WTC11 (cell line): ENCODE data around the gene PIGK. TPM values are rescaled to one million over a fixed set of nuclear protein-coding genes. Genes with fewer than 3 reads are reported as not detected.

Source experiments
- ATAC-seq: fragments of 200-7000 bp; cut with Tn5 transposase; 2 replicates; pipeline ENCODE4 v1.10.0; 2021; ENCODE audit warnings: mild to moderate bottlenecking, moderate library complexity
- CTCF ChIA-PET: fragments of 300-600 bp; sonication (Branson Sonifier 250); formaldehyde crosslinking; loops from one replicate; lab custom pipeline; 2021; ENCODE audit warnings: antibody characterized with exemption; lab: Charles Lee
- POLR2A ChIA-PET: fragments of 350-600 bp; sonication (Branson Sonifier 250); formaldehyde crosslinking; loops from one replicate; lab custom pipeline; 2021; ENCODE audit warnings: antibody characterized with exemption; lab: Charles Lee
- DNase-seq: peaks from one replicate; pipeline ENCODE4 v3.0.0; 2021; ENCODE audit warnings: low spot score
- H3K27ac Mint-ChIP-seq: 2 replicates; pipeline ENCODE4 v1.8.0; 2021; ENCODE audit warnings: mixed read lengths
- H3K27me3 Mint-ChIP-seq: 2 replicates; pipeline ENCODE4 v1.8.0; 2021; ENCODE audit warnings: low read depth, mild to moderate bottlenecking, moderate library complexity, mixed read lengths
- H3K36me3 Mint-ChIP-seq: 2 replicates; pipeline ENCODE4 v1.8.0; 2021; ENCODE audit warnings: mixed read lengths
- H3K4me1 Mint-ChIP-seq: 2 replicates; pipeline ENCODE4 v1.8.0; 2022; ENCODE audit warnings: mixed read lengths
- H3K4me3 Mint-ChIP-seq: 2 replicates; pipeline ENCODE4 v1.8.0; 2021; ENCODE audit warnings: mild to moderate bottlenecking, moderate library complexity, mixed read lengths
- H3K9me3 Mint-ChIP-seq: 2 replicates; pipeline ENCODE4 v1.8.0; 2021; ENCODE audit warnings: mixed read lengths
- CBFB ChIP-seq: sonication (generic); formaldehyde crosslinking; IDR thresholded peaks from 2 replicates; pipeline ENCODE4 v1.8.1; 2022; ENCODE audit warnings: mild to moderate bottlenecking, low read depth, missing genetic modification reagents
- CREM ChIP-seq: sonication (generic); formaldehyde crosslinking; IDR thresholded peaks from 2 replicates; pipeline ENCODE4 v1.8.1; 2022; ENCODE audit warnings: mild to moderate bottlenecking, missing genetic modification reagents, moderate library complexity
- GABPB1 ChIP-seq: sonication (generic); formaldehyde crosslinking; IDR thresholded peaks from 2 replicates; pipeline ENCODE4 v1.8.1; 2023; ENCODE audit warnings: mild to moderate bottlenecking, missing genetic modification reagents
- GTF2I ChIP-seq: fragments of 250-450 bp; sonication (Bioruptor Pico); conservative IDR thresholded peaks from 2 replicates; pipeline ENCODE4 v1.4.0; 2021; ENCODE audit warnings: mild to moderate bottlenecking
- HMGA2 ChIP-seq: fragments of 250-450 bp; sonication (Bioruptor Pico); IDR thresholded peaks from 2 replicates; pipeline ENCODE4 v1.4.0; 2021; ENCODE audit warnings: mild to moderate bottlenecking, moderate library complexity
- JAZF1 ChIP-seq: fragments of 250-450 bp; sonication (Bioruptor Pico); IDR thresholded peaks from 2 replicates; pipeline ENCODE4 v1.9.0; 2021; ENCODE audit warnings: moderate library complexity, mild to moderate bottlenecking, inconsistent platforms
- MYBL2 ChIP-seq: sonication (generic); formaldehyde crosslinking; IDR thresholded peaks from 2 replicates; pipeline ENCODE4 v1.8.1; 2023; ENCODE audit warnings: mild to moderate bottlenecking, moderate library complexity, missing genetic modification reagents
- OVOL2 ChIP-seq: fragments of 250-450 bp; sonication (Bioruptor Pico); IDR thresholded peaks from 2 replicates; pipeline ENCODE4 v1.9.0; 2021; ENCODE audit warnings: mild to moderate bottlenecking, borderline replicate concordance
- RELA ChIP-seq: sonication (generic); formaldehyde crosslinking; IDR thresholded peaks from 2 replicates; pipeline ENCODE4 v1.8.1; 2022; ENCODE audit warnings: missing genetic modification reagents, mild to moderate bottlenecking, borderline replicate concordance
- SOX15 ChIP-seq: fragments of 250-450 bp; sonication (Bioruptor Pico); IDR thresholded peaks from 2 replicates; pipeline ENCODE4 v1.9.0; 2021; ENCODE audit warnings: mild to moderate bottlenecking
- TCF7 ChIP-seq: sonication (generic); formaldehyde crosslinking; IDR thresholded peaks from 2 replicates; pipeline ENCODE4 v1.8.0; 2022; ENCODE audit warnings: mild to moderate bottlenecking, low read depth, missing genetic modification reagents, moderate library complexity
- USF1 ChIP-seq: sonication (generic); formaldehyde crosslinking; IDR thresholded peaks from 2 replicates; pipeline ENCODE4 v1.8.0; 2022; ENCODE audit warnings: mild to moderate bottlenecking, missing genetic modification reagents
- ZNF121 ChIP-seq: sonication (generic); formaldehyde crosslinking; IDR thresholded peaks from 2 replicates; pipeline ENCODE4 v1.8.0; 2023; ENCODE audit warnings: missing genetic modification reagents
- ZNF138 ChIP-seq: sonication (generic); formaldehyde crosslinking; conservative IDR thresholded peaks from 2 replicates; pipeline ENCODE4 v1.8.1; 2022; ENCODE audit warnings: mild to moderate bottlenecking, moderate library complexity, missing genetic modification reagents
- ZNF263 ChIP-seq: sonication (generic); formaldehyde crosslinking; IDR thresholded peaks from 2 replicates; pipeline ENCODE4 v1.8.1; 2022; ENCODE audit warnings: low read depth, mild to moderate bottlenecking, moderate library complexity, missing genetic modification reagents
- ZNF512 ChIP-seq: sonication (generic); formaldehyde crosslinking; IDR thresholded peaks from 2 replicates; pipeline ENCODE4 v1.8.1; 2022; ENCODE audit warnings: missing genetic modification reagents, borderline replicate concordance
- total RNA-seq: library from RNA; stranded (reverse); gene quantifications from 3 replicates; pipeline ENCODE4 v1.2.3, GENCODE V29; 2021
- TF ChIP-seq, protein P1 (sequence below): sonication (generic); formaldehyde crosslinking; IDR thresholded peaks from 2 replicates; pipeline ENCODE4 v1.8.0; 2023; ENCODE audit warnings: missing genetic modification reagents, mild to moderate bottlenecking, borderline replicate concordance
- TF ChIP-seq, protein P2 (sequence below): fragments of 250-450 bp; sonication (Bioruptor Pico); IDR thresholded peaks from 2 replicates; pipeline ENCODE4 v1.8.0; 2021; ENCODE audit warnings: mild to moderate bottlenecking
- TF ChIP-seq, protein P3 (sequence below): sonication (generic); formaldehyde crosslinking; IDR thresholded peaks from 2 replicates; pipeline ENCODE4 v1.8.1; 2022; ENCODE audit warnings: low read depth, missing genetic modification reagents, borderline replicate concordance

The PIGK gene
- total RNA-seq, 1 experiment from 2014 or later, result 20.5 TPM

DNA sequence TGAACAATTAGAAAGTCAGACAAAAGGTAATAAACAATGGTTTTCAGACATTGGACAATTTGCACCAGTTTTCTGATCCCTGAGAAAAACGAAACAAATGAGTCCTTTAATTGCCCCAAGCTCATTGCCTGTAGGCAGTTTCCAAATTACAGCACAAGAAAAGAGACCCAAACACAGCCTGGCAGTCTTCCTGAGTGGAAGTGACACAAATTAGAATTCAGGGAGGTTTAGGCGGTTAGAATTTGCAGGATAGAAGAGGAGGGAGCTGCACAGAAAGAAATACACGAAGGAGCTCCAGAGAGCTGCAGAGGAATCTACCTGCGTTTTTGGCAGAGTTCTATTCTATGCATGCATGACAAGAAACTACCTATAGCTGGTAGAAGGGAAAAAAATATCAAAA is 115.7 kb downstream of the PIGK start:
- Mint-ChIP-seq H3K27me3 (no peaks in the 10 kb centered on the region), H3K4me1 (no peaks in the 10 kb centered on the region), H3K4me3 (no peak overlapping the region), H3K36me3 (no peaks in the 10 kb centered on the region), H3K27ac (no peak overlapping the region), H3K9me3 (no peaks in the 10 kb centered on the region)
- ATAC-seq (no peak), DNase-seq (no peak)
- TF ChIP-seq ZNF263 (CRISPR knock-in tag) (no peak), CBFB (CRISPR knock-in tag) (no peak), HMGA2 (CRISPR knock-in tag) (no peak), JAZF1 (CRISPR knock-in tag) (no peak), GTF2I (no peak), ZNF121 (CRISPR knock-in tag) (no peak), TCF7 (no peak), USF1 (CRISPR knock-in tag) (no peak), ZNF138 (no peak), SOX15 (CRISPR knock-in tag) (no peak), CREM (CRISPR knock-in tag) (no peak), RELA (no peak), MYBL2 (CRISPR knock-in tag) (no peak)
- TF ChIP-seq, protein P1, sequence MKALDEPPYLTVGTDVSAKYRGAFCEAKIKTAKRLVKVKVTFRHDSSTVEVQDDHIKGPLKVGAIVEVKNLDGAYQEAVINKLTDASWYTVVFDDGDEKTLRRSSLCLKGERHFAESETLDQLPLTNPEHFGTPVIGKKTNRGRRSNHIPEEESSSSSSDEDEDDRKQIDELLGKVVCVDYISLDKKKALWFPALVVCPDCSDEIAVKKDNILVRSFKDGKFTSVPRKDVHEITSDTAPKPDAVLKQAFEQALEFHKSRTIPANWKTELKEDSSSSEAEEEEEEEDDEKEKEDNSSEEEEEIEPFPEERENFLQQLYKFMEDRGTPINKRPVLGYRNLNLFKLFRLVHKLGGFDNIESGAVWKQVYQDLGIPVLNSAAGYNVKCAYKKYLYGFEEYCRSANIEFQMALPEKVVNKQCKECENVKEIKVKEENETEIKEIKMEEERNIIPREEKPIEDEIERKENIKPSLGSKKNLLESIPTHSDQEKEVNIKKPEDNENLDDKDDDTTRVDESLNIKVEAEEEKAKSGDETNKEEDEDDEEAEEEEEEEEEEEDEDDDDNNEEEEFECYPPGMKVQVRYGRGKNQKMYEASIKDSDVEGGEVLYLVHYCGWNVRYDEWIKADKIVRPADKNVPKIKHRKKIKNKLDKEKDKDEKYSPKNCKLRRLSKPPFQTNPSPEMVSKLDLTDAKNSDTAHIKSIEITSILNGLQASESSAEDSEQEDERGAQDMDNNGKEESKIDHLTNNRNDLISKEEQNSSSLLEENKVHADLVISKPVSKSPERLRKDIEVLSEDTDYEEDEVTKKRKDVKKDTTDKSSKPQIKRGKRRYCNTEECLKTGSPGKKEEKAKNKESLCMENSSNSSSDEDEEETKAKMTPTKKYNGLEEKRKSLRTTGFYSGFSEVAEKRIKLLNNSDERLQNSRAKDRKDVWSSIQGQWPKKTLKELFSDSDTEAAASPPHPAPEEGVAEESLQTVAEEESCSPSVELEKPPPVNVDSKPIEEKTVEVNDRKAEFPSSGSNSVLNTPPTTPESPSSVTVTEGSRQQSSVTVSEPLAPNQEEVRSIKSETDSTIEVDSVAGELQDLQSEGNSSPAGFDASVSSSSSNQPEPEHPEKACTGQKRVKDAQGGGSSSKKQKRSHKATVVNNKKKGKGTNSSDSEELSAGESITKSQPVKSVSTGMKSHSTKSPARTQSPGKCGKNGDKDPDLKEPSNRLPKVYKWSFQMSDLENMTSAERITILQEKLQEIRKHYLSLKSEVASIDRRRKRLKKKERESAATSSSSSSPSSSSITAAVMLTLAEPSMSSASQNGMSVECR (CRISPR knock-in tag), result no peak
- TF ChIP-seq, protein P2, sequence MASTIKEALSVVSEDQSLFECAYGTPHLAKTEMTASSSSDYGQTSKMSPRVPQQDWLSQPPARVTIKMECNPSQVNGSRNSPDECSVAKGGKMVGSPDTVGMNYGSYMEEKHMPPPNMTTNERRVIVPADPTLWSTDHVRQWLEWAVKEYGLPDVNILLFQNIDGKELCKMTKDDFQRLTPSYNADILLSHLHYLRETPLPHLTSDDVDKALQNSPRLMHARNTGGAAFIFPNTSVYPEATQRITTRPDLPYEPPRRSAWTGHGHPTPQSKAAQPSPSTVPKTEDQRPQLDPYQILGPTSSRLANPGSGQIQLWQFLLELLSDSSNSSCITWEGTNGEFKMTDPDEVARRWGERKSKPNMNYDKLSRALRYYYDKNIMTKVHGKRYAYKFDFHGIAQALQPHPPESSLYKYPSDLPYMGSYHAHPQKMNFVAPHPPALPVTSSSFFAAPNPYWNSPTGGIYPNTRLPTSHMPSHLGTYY, result no peak
- TF ChIP-seq, protein P3, sequence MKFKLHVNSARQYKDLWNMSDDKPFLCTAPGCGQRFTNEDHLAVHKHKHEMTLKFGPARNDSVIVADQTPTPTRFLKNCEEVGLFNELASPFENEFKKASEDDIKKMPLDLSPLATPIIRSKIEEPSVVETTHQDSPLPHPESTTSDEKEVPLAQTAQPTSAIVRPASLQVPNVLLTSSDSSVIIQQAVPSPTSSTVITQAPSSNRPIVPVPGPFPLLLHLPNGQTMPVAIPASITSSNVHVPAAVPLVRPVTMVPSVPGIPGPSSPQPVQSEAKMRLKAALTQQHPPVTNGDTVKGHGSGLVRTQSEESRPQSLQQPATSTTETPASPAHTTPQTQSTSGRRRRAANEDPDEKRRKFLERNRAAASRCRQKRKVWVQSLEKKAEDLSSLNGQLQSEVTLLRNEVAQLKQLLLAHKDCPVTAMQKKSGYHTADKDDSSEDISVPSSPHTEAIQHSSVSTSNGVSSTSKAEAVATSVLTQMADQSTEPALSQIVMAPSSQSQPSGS (CRISPR knock-in tag), result no peak
- POLR2A ChIA-PET, result no interaction called here
- CTCF ChIA-PET, result no interaction called here

GRCh38 chr1:77100875-77101274 is 118.4 kb downstream of the PIGK start:
- Mint-ChIP-seq H3K27me3 (no peaks in the 10 kb centered on the region), H3K4me1 (no peaks in the 10 kb centered on the region), H3K36me3 (no peaks in the 10 kb centered on the region; the same call in 1 of the 2 replicates), H3K9me3 (peaks cover 6% of the 10 kb centered on the region), H3K27ac (no peak overlapping the region), H3K4me3 (no peak overlapping the region)
- CTCF ChIA-PET, result no interaction called here
- DNase-seq (no peak), ATAC-seq (no peak)
- POLR2A ChIA-PET, result no interaction called here
- no peak for TF ChIP-seq ZNF512 (CRISPR knock-in tag)
- TF ChIP-seq OVOL2 (CRISPR knock-in tag), result no peak
- no peak for TF ChIP-seq GABPB1 (CRISPR knock-in tag)
- no peak for TF ChIP-seq ZNF263 (CRISPR knock-in tag)
- TF ChIP-seq RELA, result no peak
- TF ChIP-seq HMGA2 (CRISPR knock-in tag), result no peak
